IPS DF 6.9 (cell line): ENCODE data around the gene FBXL7.
"Not testable (repeated sequence)": the region's sequence is repeated elsewhere in the genome, so short reads cannot be mapped to it uniquely, and the experiment has no call there.

Source experiments
- DNase-seq: peaks from one replicate; pipeline ENCODE4 v3.0.0-alpha.2; 2013; ENCODE audit warnings: low read depth, low spot score
- H3K27ac ChIP-seq: one replicate; pipeline ENCODE4 v1.5.1; 2013; ENCODE audit warnings: low read length, control low read depth
- H3K27me3 ChIP-seq: 2 replicates; pipeline ENCODE4 v1.6.1; 2013; ENCODE audit warnings: mild to moderate bottlenecking, low read length; ENCODE audit not compliant: control insufficient read depth, insufficient read depth
- H3K36me3 ChIP-seq: 2 replicates; pipeline ENCODE4 v1.6.1; 2013; ENCODE audit warnings: low read length; ENCODE audit not compliant: control insufficient read depth, insufficient read depth
- H3K4me1 ChIP-seq: 2 replicates; pipeline ENCODE4 v1.6.1; 2013; ENCODE audit warnings: low read length; ENCODE audit not compliant: control insufficient read depth, insufficient read depth
- H3K4me3 ChIP-seq: 2 replicates; pipeline ENCODE4 v1.5.1; 2013; ENCODE audit warnings: mild to moderate bottlenecking, low read length
- H3K9me3 ChIP-seq: 2 replicates; pipeline ENCODE4 v1.6.1; 2013; ENCODE audit warnings: low read length, inconsistent platforms; ENCODE audit not compliant: control insufficient read depth, insufficient read depth
- WGBS: extraction: QIAGEN DNeasy Blood & Tissue Kit; methylation state at CpG from one replicate; pipeline ENCODE4 v1.1.7; 2013; ENCODE audit warnings: mixed read lengths, missing lambda C conversion rate; ENCODE audit not compliant: insufficient read length, insufficient coverage; 5-methylcytosine and 5-hydroxymethylcytosine counted together

The FBXL7 gene

GRCh38 chr5:15837551-15838289 is 337.7 kb downstream of the FBXL7 start:
- no CpG with 5 or more reads among the region's 2 CpGs for WGBS
- DNase-seq: no peak
- Histone ChIP-seq H3K27ac (no peak overlapping the region), H3K4me1 (no peaks in the 10 kb centered on the region), H3K36me3 (no peaks in the 10 kb centered on the region), H3K9me3 (peaks cover 3% of the 10 kb centered on the region; the same call in 1 of the 2 replicates), H3K4me3 (no peak overlapping the region), H3K27me3 (no peaks in the 10 kb centered on the region)

GRCh38 chr5:15844253-15844652 is 344.3 kb downstream of the FBXL7 start:
- Histone ChIP-seq H3K27ac (no peak overlapping the region), H3K27me3 (no peaks in the 10 kb centered on the region), H3K9me3 (peaks cover 3% of the 10 kb centered on the region; the same call in 1 of the 2 replicates), H3K4me3 (no peak overlapping the region), H3K36me3 (no peaks in the 10 kb centered on the region), H3K4me1 (no peaks in the 10 kb centered on the region)
- no CpG with 5 or more reads among the region's 4 CpGs for WGBS
- no peak for DNase-seq

GRCh38 chr5:15844871-15845270 is 344.9 kb downstream of the FBXL7 start:
- WGBS: no CpG with 5 or more reads among the region's 3 CpGs
- peaks cover 3% of the 10 kb centered on the region; the same call in 1 of the 2 replicates for H3K9me3 ChIP-seq

GRCh38 chr5:15850536-15850935 is 350.6 kb downstream of the FBXL7 start:
- no peaks in the 10 kb centered on the region for H3K36me3 ChIP-seq
- WGBS: no CpG with 5 or more reads among the region's 5 CpGs
- no peak overlapping the region for H3K27ac ChIP-seq

More at GRCh38 chr5:15844871-15845270, 344.9 kb downstream of the FBXL7 start:
- Histone ChIP-seq H3K4me1 (no peaks in the 10 kb centered on the region), H3K36me3 (no peaks in the 10 kb centered on the region), H3K27me3 (no peaks in the 10 kb centered on the region), H3K4me3 (no peak overlapping the region), H3K27ac (no peak overlapping the region)
- no peak for DNase-seq

GRCh38 chr5:15850939-15851341 is 351.0 kb downstream of the FBXL7 start:
- no peak for DNase-seq
- Histone ChIP-seq H3K36me3 (no peaks in the 10 kb centered on the region), H3K9me3 (no peaks in the 10 kb centered on the region), H3K4me3 (no peak overlapping the region), H3K27ac (no peak overlapping the region), H3K27me3 (no peaks in the 10 kb centered on the region), H3K4me1 (no peaks in the 10 kb centered on the region; the same call in 1 of the 2 replicates)
- WGBS: no CpG with 5 or more reads among the region's 6 CpGs

More at GRCh38 chr5:15850536-15850935, 350.6 kb downstream of the FBXL7 start:
- Histone ChIP-seq H3K4me1 (no peaks in the 10 kb centered on the region; the same call in 1 of the 2 replicates), H3K27me3 (no peaks in the 10 kb centered on the region), H3K9me3 (no peaks in the 10 kb centered on the region), H3K4me3 (no peak overlapping the region)
- DNase-seq: no peak

- Histone ChIP-seq H3K36me3 (no peaks in the 10 kb centered on the region), H3K4me3 (no peak overlapping the region), H3K9me3 (no peaks in the 10 kb centered on the region), H3K27me3 (no peaks in the 10 kb centered on the region), H3K27ac (no peak overlapping the region), H3K4me1 (no peaks in the 10 kb centered on the region; the same call in 1 of the 2 replicates)
- no peak for DNase-seq
- WGBS: no CpG with 5 or more reads among the region's 3 CpGs
Measured at GRCh38 chr5:15852217-15852616, 352.2 kb downstream of the FBXL7 start.

- Histone ChIP-seq H3K4me3 (no peak overlapping the region), H3K27me3 (no peaks in the 10 kb centered on the region), H3K4me1 (no peaks in the 10 kb centered on the region; the same call in 1 of the 2 replicates), H3K27ac (no peak overlapping the region), H3K9me3 (no peaks in the 10 kb centered on the region), H3K36me3 (no peaks in the 10 kb centered on the region)
- WGBS: no CpG with 5 or more reads among the region's 1 CpG
- DNase-seq: no peak
Measured at GRCh38 chr5:15852949-15853348, 353.0 kb downstream of the FBXL7 start.

- no CpG with 5 or more reads among the region's 1 CpG for WGBS
Measured at GRCh38 chr5:15858326-15858725, 358.3 kb downstream of the FBXL7 start.

GRCh38 chr5:15864536-15865215 is 364.7 kb downstream of the FBXL7 start:
- no peaks in the 10 kb centered on the region for H3K4me1 ChIP-seq
- H3K27ac ChIP-seq: no peak overlapping the region
- no peaks in the 10 kb centered on the region for H3K36me3 ChIP-seq
- no peaks in the 10 kb centered on the region for H3K9me3 ChIP-seq
- no peaks in the 10 kb centered on the region for H3K27me3 ChIP-seq
- no CpG with 5 or more reads among the region's 4 CpGs for WGBS
- H3K4me3 ChIP-seq: no peak overlapping the region
- DNase-seq: no peak

More at GRCh38 chr5:15858326-15858725, 358.3 kb downstream of the FBXL7 start:
- no peaks in the 10 kb centered on the region for H3K27me3 ChIP-seq
- H3K4me1 ChIP-seq: no peaks in the 10 kb centered on the region
- no peaks in the 10 kb centered on the region for H3K36me3 ChIP-seq
- no peak for DNase-seq
- no peaks in the 10 kb centered on the region for H3K9me3 ChIP-seq
- no peak overlapping the region for H3K4me3 ChIP-seq
- no peak overlapping the region for H3K27ac ChIP-seq

- H3K27me3 ChIP-seq, H3K36me3 ChIP-seq, H3K4me1 ChIP-seq, H3K27ac ChIP-seq, DNase-seq, H3K4me3 ChIP-seq, H3K9me3 ChIP-seq: not testable (repeated sequence)
- WGBS: no CpG with 5 or more reads among the region's 1 CpG
Measured at GRCh38 chr5:15872259-15872658, 372.3 kb downstream of the FBXL7 start.
